Endothelial cell of umbilical vein (primary cell): ENCODE data around the gene TCTN2. TPM values are rescaled to one million over a fixed set of nuclear protein-coding genes. Genes with fewer than 3 reads are reported as not detected.

Experiments used
- BruUV-seq: library from RNA; stranded (reverse); fragments of 400-500 nt; replicated peaks from 2 replicates; lab custom pipeline; 2021; lab: Mats Ljungman, UMichigan
- CTCF ChIA-PET: fragments of 300-600, 350-600 bp; sonication (Branson Sonifier 250); formaldehyde crosslinking; loops from one replicate; lab custom pipeline; 2021; ENCODE audit warnings: antibody characterized with exemption, inconsistent platforms; lab: Charles Lee
- POLR2A ChIA-PET: fragments of 300-600, 350-600 bp; sonication (Branson Sonifier 250); formaldehyde crosslinking; loops from one replicate; lab custom pipeline; 2021; ENCODE audit warnings: antibody characterized with exemption, inconsistent platforms; lab: Charles Lee
- DNase-seq: peaks from one replicate; pipeline ENCODE4 v3.0.0-alpha.2; 2011; ENCODE audit warnings: low read depth, low spot score
- FAIRE-seq: peaks from 2 replicates; lab custom pipeline; 2011; peaks lifted over from hg19 to GRCh38; lab: Jason Lieb, UNC
- H2AFZ ChIP-seq: 2 replicates; pipeline ENCODE4 v1.6.0; 2012; ENCODE audit warnings: low read depth, low read length, control low read depth, inconsistent platforms
- H3K27ac ChIP-seq: 2 replicates; pipeline ENCODE4 v1.5.1; 2011; ENCODE audit warnings: low read depth, mild to moderate bottlenecking, control low read depth, low read length, moderate library complexity; ENCODE audit not compliant: insufficient read depth
- H3K27me3 ChIP-seq, 2 experiments: 2 replicates each; pipeline versions ENCODE4 v1.6.0 to v1.6.1; 2011; ENCODE audit warnings: low read length in 2 of 2, mixed read lengths in 1 of 2; ENCODE audit not compliant: control insufficient read depth in 2 of 2, insufficient read depth in 2 of 2
- H3K36me3 ChIP-seq, 2 experiments: 2 replicates in 1 of 2; 3 replicates in 1 of 2; pipeline ENCODE4 v1.5.1; 2011; ENCODE audit warnings: low read length in 2 of 2, mild to moderate bottlenecking in 1 of 2, moderate library complexity in 1 of 2; ENCODE audit not compliant: control insufficient read depth in 2 of 2, insufficient read depth in 2 of 2; ENCODE audit errors: extremely low read depth in 1 of 2
- H3K4me1 ChIP-seq: 3 replicates; pipeline ENCODE4 v1.5.1; 2011; ENCODE audit warnings: mild to moderate bottlenecking, low read length; ENCODE audit not compliant: control insufficient read depth, insufficient read depth; ENCODE audit errors: extremely low read depth
- H3K4me2 ChIP-seq: 2 replicates; pipeline ENCODE4 v1.6.1; 2011; ENCODE audit warnings: low read length, control low read depth, mixed read lengths; ENCODE audit not compliant: insufficient read depth
- H3K4me3 ChIP-seq, 3 experiments: fragments of 200-600 bp in 1 of 3; sonication (generic), shearing (Covaris generic) in 1 of 3; replicated peaks in 1 of 3; 2 replicates each; pipeline ENCODE4 v1.5.1; 2011 to 2016; ENCODE audit warnings: control low read depth in 3 of 3, low read length in 3 of 3, mild to moderate bottlenecking in 2 of 3, inconsistent platforms in 1 of 3, low read depth in 1 of 3, moderate library complexity in 1 of 3; ENCODE audit not compliant: insufficient read depth in 1 of 3
- H3K79me2 ChIP-seq: 2 replicates; pipeline ENCODE4 v1.6.0; 2012; ENCODE audit warnings: low read length, inconsistent platforms; ENCODE audit not compliant: control insufficient read depth, insufficient read depth
- H3K9ac ChIP-seq: replicated peaks from 2 replicates; pipeline ENCODE3; 2011; ENCODE audit warnings: low read length, control low read depth; ENCODE audit not compliant: insufficient read depth; ENCODE audit errors: extremely low read depth
- H3K9me1 ChIP-seq: replicated peaks from 3 replicates; pipeline ENCODE4 v1.6.0; 2011; ENCODE audit warnings: mild to moderate bottlenecking, low read length; ENCODE audit not compliant: control insufficient read depth, insufficient read depth; ENCODE audit errors: extremely low read depth
- H3K9me3 ChIP-seq: replicated peaks from 2 replicates; pipeline ENCODE4 v1.5.1; 2012; ENCODE audit warnings: low read length, inconsistent platforms; ENCODE audit not compliant: control insufficient read depth, insufficient read depth
- H4K20me1 ChIP-seq: replicated peaks from 2 replicates; pipeline ENCODE3; 2011; ENCODE audit warnings: mild to moderate bottlenecking, low read length; ENCODE audit not compliant: control insufficient read depth, insufficient read depth; ENCODE audit errors: extremely low read depth
- CTCF ChIP-seq, 2 donors: IDR thresholded peaks; 1 replicate in 1 of 2; 2 replicates in 1 of 2; pipeline ENCODE4 v1.5.1; 2011; ENCODE audit warnings: low read length in 2 of 2, mild to moderate bottlenecking in 2 of 2, moderate library complexity in 2 of 2, control low read depth in 1 of 2, inconsistent platforms in 1 of 2, low read depth in 1 of 2; ENCODE audit not compliant: insufficient read depth in 1 of 2; ENCODE audit errors: extremely low read depth in 1 of 2
- EZH2 ChIP-seq: IDR thresholded peaks from 2 replicates; pipeline ENCODE4 v1.6.1; 2012; ENCODE audit warnings: borderline replicate concordance, low read depth, mild to moderate bottlenecking, moderate library complexity, low read length, inconsistent platforms; ENCODE audit not compliant: severe bottlenecking
- FOS ChIP-seq: IDR thresholded peaks from 2 replicates; pipeline ENCODE4 v1.6.1; 2011; ENCODE audit warnings: mild to moderate bottlenecking, low read length, moderate library complexity, borderline replicate concordance; ENCODE audit not compliant: insufficient read depth
- GATA2 ChIP-seq: IDR thresholded peaks from 2 replicates; pipeline ENCODE4 v1.7.0; 2011; ENCODE audit warnings: low read depth, mild to moderate bottlenecking, moderate library complexity, mixed read lengths, low read length; ENCODE audit not compliant: insufficient read length, insufficient read depth
- JUN ChIP-seq: IDR thresholded peaks from 2 replicates; pipeline ENCODE4 v1.6.1; 2011; ENCODE audit warnings: borderline replicate concordance, low read depth; ENCODE audit not compliant: insufficient read length, insufficient read depth
- MAX ChIP-seq: IDR thresholded peaks from 2 replicates; pipeline ENCODE4 v1.6.1; 2011; ENCODE audit not compliant: insufficient read depth, insufficient read length
- MYC ChIP-seq: IDR thresholded peaks from one replicate; pipeline ENCODE4 v1.6.1; 2011; ENCODE audit warnings: mild to moderate bottlenecking, low read depth, low read length
- POLR2A ChIP-seq: IDR thresholded peaks from 2 replicates; pipeline ENCODE4 v1.6.1; 2012; ENCODE audit warnings: low read depth, mild to moderate bottlenecking, control low read depth, low read length
- POLR2AphosphoS5 ChIP-seq: IDR thresholded peaks from 2 replicates; pipeline ENCODE4 v1.6.1; 2012; ENCODE audit warnings: low read depth, mild to moderate bottlenecking, control low read depth, low read length, moderate library complexity; ENCODE audit not compliant: insufficient read depth
- dilution Hi-C: fragments of 300-500 bp; cut with MboI; formaldehyde crosslinking; loops from one replicate; pipeline ENCODE4 v1.15.0; 2019; ENCODE audit warnings: low sequenced_read_pairs; ENCODE audit not compliant: extremely low pct_ligation_motif_present
- intact Hi-C: fragments of 100-400 bp; cut with micrococcal nuclease; formaldehyde crosslinking; loops from one replicate; pipeline ENCODE4 v1.10.0; 2022
- polyA plus RNA-seq, 4 experiments: library from polyadenylated mRNA; depleted of rRNA in 3 of 4; stranded (reverse) in 3 of 4; unstranded in 1 of 4; fragments of >200 nt; gene quantifications; 2 replicates each; pipeline versions ENCODE4 v1.2.1 to v1.2.3, GENCODE V29; 2011 to 2012; ENCODE audit warnings: missing spikeins in 1 of 4
- total RNA-seq: library from RNA; stranded (reverse); gene quantifications from 2 replicates; pipeline ENCODE4 v1.2.3, GENCODE V29; 2021

TCTN2 gene
- total and polyA plus RNA-seq, 2 donors (not counting 3 experiments of a cell fraction or from before 2014, with no cell fraction given): 11.2 to 16.7 TPM

GRCh38 chr12:123723765-123724164 is 52.9 kb downstream of the TCTN2 start:
- no peaks in the 10 kb centered on the region for H3K79me2 ChIP-seq
- H3K4me1 ChIP-seq: peaks cover 10% of the 10 kb centered on the region
- H3K27me3 ChIP-seq: no peaks in the 10 kb centered on the region
- peaks cover 14 to 19% of the 10 kb centered on the region in 2 experiments for H3K36me3 ChIP-seq
- H3K27ac ChIP-seq: no peak overlapping the region
- DNase-seq (no peak), FAIRE-seq (no peak)
- dilution Hi-C loops: no loop called here
- no peak overlapping the region for H3K9ac ChIP-seq
- no peak overlapping the region for H3K4me2 ChIP-seq
- BruUV-seq: no TSS peak
- no peak overlapping the region for H3K4me3 ChIP-seq
- no peaks in the 10 kb centered on the region for H3K9me3 ChIP-seq
- CTCF ChIA-PET: no interaction called here
- intact Hi-C loops: no loop called here
- TF ChIP-seq GATA2: no peak
- TF ChIP-seq POLR2AphosphoS5: no peak
- TF ChIP-seq MYC: no peak
- TF ChIP-seq FOS: no peak
- no peak for TF ChIP-seq EZH2
- no peak for TF ChIP-seq JUN
- no peak for TF ChIP-seq MAX
- no peaks in the 10 kb centered on the region for H4K20me1 ChIP-seq
- no peaks in the 10 kb centered on the region for H3K9me1 ChIP-seq
- H2AFZ ChIP-seq: no peak overlapping the region
- POLR2A ChIA-PET: no interaction called here

- no peaks in the 10 kb centered on the region for H3K4me1 ChIP-seq
- dilution Hi-C loops (no loop called here), intact Hi-C loops (no loop called here)
- ChIA-PET POLR2A (no interaction called here), CTCF (interaction anchor here (1.0 kb wide), 1 partner anchor 13 kb away, joined by 3 read pairs; no protein-coding TSS in a partner anchor)
- no peaks in the 10 kb centered on the region for H3K9me3 ChIP-seq
- H3K9me1 ChIP-seq: no peaks in the 10 kb centered on the region
- no peak overlapping the region for H3K27ac ChIP-seq
- H3K27me3 ChIP-seq: no peaks in the 10 kb centered on the region
- TF ChIP-seq MYC (no peak), CTCF (IDR thresholded peaks at IDR 0.05; ENCODE audit: extremely low read depth in 1 of 2, insufficient read depth in 1 of 2, low read depth in 1 of 2, low read length in 2 of 2) (no peak), FOS (no peak), JUN (no peak), EZH2 (no peak), POLR2A (no peak), GATA2 (no peak), MAX (no peak), POLR2AphosphoS5 (no peak)
- H3K4me2 ChIP-seq: no peak overlapping the region
- FAIRE-seq: no peak
- H3K79me2 ChIP-seq: no peaks in the 10 kb centered on the region
- no TSS peak for BruUV-seq
- no peak overlapping the region for H2AFZ ChIP-seq
- H4K20me1 ChIP-seq: no peaks in the 10 kb centered on the region
- peaks cover 14 to 19% of the 10 kb centered on the region in 2 experiments for H3K36me3 ChIP-seq
- DNase-seq: no peak
- H3K9ac ChIP-seq: no peak overlapping the region
- no peak overlapping the region for H3K4me3 ChIP-seq
Measured at GRCh38 chr12:123726244-123726643, 55.3 kb downstream of the TCTN2 start.
